ENCODE measurements around the gene IL12RB1. TPM values are rescaled to one million over a fixed set of nuclear protein-coding genes. Genes with fewer than 3 reads are reported as not detected.

Gene IL12RB1
- total RNA-seq, 2 donors from 2014 or later = not detected

GRCh38 chr19:18059902-18060301 is 26.8 kb downstream of the IL12RB1 start:
- Mint-ChIP-seq H3K9me3 (no peaks in the 10 kb centered on the region), H3K27ac (no peak overlapping the region), H3K36me3 (ENCODE audit: low read depth) (no peaks in the 10 kb centered on the region), H3K4me1 (no peaks in the 10 kb centered on the region), H3K27me3 (ENCODE audit: insufficient read depth) (peaks cover 6% of the 10 kb centered on the region), H3K4me3 (no peak overlapping the region)
- 70 to 80% methylated on average over 5 of the region's 5 CpGs for WGBS, 2 experiments (ENCODE audit: insufficient coverage in 1 of 2, insufficient read length in 1 of 2)
- no peak for TF ChIP-seq CTCF (conservative IDR thresholded peaks at IDR 0.05)
- Histone ChIP-seq H3K9ac (ENCODE audit: extremely low read depth, low read length, poor library complexity, severe bottlenecking) (no peak overlapping the region), H3K4me1 (ENCODE audit: control insufficient read depth, insufficient read depth, low read length) (no peaks in the 10 kb centered on the region), H3K27me3 (ENCODE audit: control insufficient read depth, insufficient read depth, low read length, poor library complexity, severe bottlenecking) (no peaks in the 10 kb centered on the region), H3K27ac (ENCODE audit: low read depth, low read length) (no peak overlapping the region), H3K36me3 (ENCODE audit: control insufficient read depth, insufficient read depth, low read length) (no peaks in the 10 kb centered on the region), H3K9me3 (ENCODE audit: control insufficient read depth, low read length) (no peaks in the 10 kb centered on the region), H3K4me3 (ENCODE audit: low read length) (no peak overlapping the region)
- DNase-seq = no peak

- H3K9ac ChIP-seq (ENCODE audit: extremely low read depth, low read length, poor library complexity, severe bottlenecking) = no peak overlapping the region
- no peak overlapping the region for H3K27ac Mint-ChIP-seq
- no peaks in the 10 kb centered on the region for H3K27me3 ChIP-seq (ENCODE audit: control insufficient read depth, insufficient read depth, low read length, poor library complexity, severe bottlenecking)
- no peak for TF ChIP-seq CTCF (conservative IDR thresholded peaks at IDR 0.05)
- H3K36me3 Mint-ChIP-seq (ENCODE audit: low read depth) = no peaks in the 10 kb centered on the region
- H3K36me3 ChIP-seq (ENCODE audit: control insufficient read depth, insufficient read depth, low read length) = no peaks in the 10 kb centered on the region
- H3K4me3 Mint-ChIP-seq = no peak overlapping the region
- 75 to 76% methylated on average over 7 to 8 of the region's 8 CpGs for WGBS, 2 experiments (ENCODE audit: insufficient coverage in 1 of 2, insufficient read length in 1 of 2)
- H3K4me1 ChIP-seq (ENCODE audit: control insufficient read depth, insufficient read depth, low read length) = no peaks in the 10 kb centered on the region
- H3K27ac ChIP-seq (ENCODE audit: low read depth, low read length) = no peak overlapping the region
- H3K9me3 Mint-ChIP-seq = no peaks in the 10 kb centered on the region
- no peaks in the 10 kb centered on the region for H3K9me3 ChIP-seq (ENCODE audit: control insufficient read depth, low read length)
- peaks cover 6% of the 10 kb centered on the region for H3K27me3 Mint-ChIP-seq (ENCODE audit: insufficient read depth)
- no peaks in the 10 kb centered on the region for H3K4me1 Mint-ChIP-seq
- no peak overlapping the region for H3K4me3 ChIP-seq (ENCODE audit: low read length)
- no peak for DNase-seq
Measured at GRCh38 chr19:18059297-18059696, 27.4 kb downstream of the IL12RB1 start.

GRCh38 chr19:18058208-18059009 is 28.3 kb downstream of the IL12RB1 start:
- DNase-seq = peak; percentile 94
- no peak overlapping the region for H3K9ac ChIP-seq (ENCODE audit: extremely low read depth, low read length, poor library complexity, severe bottlenecking)
- H3K4me1 Mint-ChIP-seq = no peaks in the 10 kb centered on the region
- H3K27me3 Mint-ChIP-seq (ENCODE audit: insufficient read depth) = peaks cover 6% of the 10 kb centered on the region
- H3K36me3 ChIP-seq (ENCODE audit: control insufficient read depth, insufficient read depth, low read length) = no peaks in the 10 kb centered on the region
- peak overlapping the region; percentile 46 for H3K4me3 Mint-ChIP-seq
- no peak overlapping the region for H3K27ac ChIP-seq (ENCODE audit: low read depth, low read length)
- 8 to 14% methylated on average over 11 to 34 of the region's 34 CpGs for WGBS, 2 experiments (ENCODE audit: insufficient coverage in 1 of 2, insufficient read length in 1 of 2)
- H3K27me3 ChIP-seq (ENCODE audit: control insufficient read depth, insufficient read depth, low read length, poor library complexity, severe bottlenecking) = no peaks in the 10 kb centered on the region
- H3K9me3 ChIP-seq (ENCODE audit: control insufficient read depth, low read length) = no peaks in the 10 kb centered on the region
- TF ChIP-seq CTCF (conservative IDR thresholded peaks at IDR 0.05) = peak; percentile 98
- no peaks in the 10 kb centered on the region for H3K9me3 Mint-ChIP-seq
- no peaks in the 10 kb centered on the region for H3K4me1 ChIP-seq (ENCODE audit: control insufficient read depth, insufficient read depth, low read length)
- no peaks in the 10 kb centered on the region for H3K36me3 Mint-ChIP-seq (ENCODE audit: low read depth)
- H3K27ac Mint-ChIP-seq = peak overlapping the region; percentile 66
- peak overlapping the region; percentile 62 for H3K4me3 ChIP-seq (ENCODE audit: low read length)

All from endodermal cell (in vitro differentiated cells).